GM12801 (cell line): ENCODE results near the gene RFX4.

ENCODE experiments used
- TF ChIP-seq, protein P1 (sequence below): IDR thresholded peaks from one replicate; pipeline ENCODE4 v1.5.1; 2011; ENCODE audit warnings: control low read depth; ENCODE audit not compliant: insufficient read length; ENCODE audit errors: extremely low read depth

Gene RFX4

GRCh38 chr12:106774005-106774807 lies 191.4 kb downstream of the RFX4 start, which contains the start of gene RIC8B:
RIC8B (plus strand) TSS chr12:106774682; CDS start chr12:106774746, 64 bp downstream.
- TF ChIP-seq, protein P1, sequence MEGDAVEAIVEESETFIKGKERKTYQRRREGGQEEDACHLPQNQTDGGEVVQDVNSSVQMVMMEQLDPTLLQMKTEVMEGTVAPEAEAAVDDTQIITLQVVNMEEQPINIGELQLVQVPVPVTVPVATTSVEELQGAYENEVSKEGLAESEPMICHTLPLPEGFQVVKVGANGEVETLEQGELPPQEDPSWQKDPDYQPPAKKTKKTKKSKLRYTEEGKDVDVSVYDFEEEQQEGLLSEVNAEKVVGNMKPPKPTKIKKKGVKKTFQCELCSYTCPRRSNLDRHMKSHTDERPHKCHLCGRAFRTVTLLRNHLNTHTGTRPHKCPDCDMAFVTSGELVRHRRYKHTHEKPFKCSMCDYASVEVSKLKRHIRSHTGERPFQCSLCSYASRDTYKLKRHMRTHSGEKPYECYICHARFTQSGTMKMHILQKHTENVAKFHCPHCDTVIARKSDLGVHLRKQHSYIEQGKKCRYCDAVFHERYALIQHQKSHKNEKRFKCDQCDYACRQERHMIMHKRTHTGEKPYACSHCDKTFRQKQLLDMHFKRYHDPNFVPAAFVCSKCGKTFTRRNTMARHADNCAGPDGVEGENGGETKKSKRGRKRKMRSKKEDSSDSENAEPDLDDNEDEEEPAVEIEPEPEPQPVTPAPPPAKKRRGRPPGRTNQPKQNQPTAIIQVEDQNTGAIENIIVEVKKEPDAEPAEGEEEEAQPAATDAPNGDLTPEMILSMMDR = no peak

DNA sequence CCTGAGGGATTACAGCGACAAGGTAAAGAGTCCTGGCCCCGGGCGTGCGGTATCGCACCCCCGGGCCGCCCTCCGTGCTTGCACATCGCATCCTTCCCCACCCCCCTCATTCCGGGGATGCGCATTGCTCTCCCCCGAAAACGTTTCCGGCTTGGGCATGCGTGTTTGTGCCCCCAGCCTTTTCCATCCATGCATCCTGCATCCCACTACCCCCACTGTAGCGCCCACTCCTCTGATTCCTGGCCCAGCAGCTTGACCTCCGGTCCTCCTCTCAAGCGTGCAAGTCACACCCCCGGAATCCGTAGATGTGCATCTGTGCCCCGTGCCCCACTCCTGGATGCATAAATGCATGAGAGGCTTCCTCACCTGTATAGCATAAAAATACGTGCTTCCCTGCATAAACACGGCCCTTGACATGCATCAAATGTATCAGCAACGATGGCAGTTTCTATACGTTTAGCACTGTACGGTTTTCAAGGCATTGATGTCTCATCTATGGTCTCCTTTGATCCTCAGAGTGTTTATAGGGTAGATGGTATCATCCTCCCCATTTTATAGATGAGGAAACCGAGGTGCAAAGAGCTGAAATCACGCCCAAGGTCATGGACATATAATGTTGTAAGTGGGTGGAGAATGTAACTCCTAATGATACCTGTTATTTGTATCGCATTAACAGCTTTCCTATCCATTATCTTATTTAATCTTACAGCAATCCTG lies 192.2 kb downstream of the RFX4 start:
- TF ChIP-seq, protein P1 = no peak

GRCh38 chr12:106776897-106777296 lies 194.1 kb downstream of the RFX4 start:
- TF ChIP-seq, protein P1 = no peak

GRCh38 chr12:106780010-106780631 lies 197.3 kb downstream of the RFX4 start:
- TF ChIP-seq, protein P1 = no peak

GRCh38 chr12:106782619-106783018 lies 199.8 kb downstream of the RFX4 start:
- TF ChIP-seq, protein P1 = no peak

- TF ChIP-seq, protein P1 = no peak
Measured at GRCh38 chr12:106783515-106783914, 200.7 kb downstream of the RFX4 start.

GRCh38 chr12:106790020-106790419 lies 207.2 kb downstream of the RFX4 start:
- TF ChIP-seq, protein P1 = no peak
